NCI-H2196 treated with DMSO at 0.1 percent for 48 hours (cell line): ENCODE results near the gene CRAMP1.
"Not testable (repeated sequence)": the region's sequence is repeated elsewhere in the genome, so short reads cannot be mapped to it uniquely, and the experiment has no call there.

Source experiments
- DNase-seq: peaks from one replicate; lab custom pipeline; 2025; ENCODE audit not compliant: unreplicated experiment; lab: John Stamatoyannopoulos, UW

Gene CRAMP1

DNA sequence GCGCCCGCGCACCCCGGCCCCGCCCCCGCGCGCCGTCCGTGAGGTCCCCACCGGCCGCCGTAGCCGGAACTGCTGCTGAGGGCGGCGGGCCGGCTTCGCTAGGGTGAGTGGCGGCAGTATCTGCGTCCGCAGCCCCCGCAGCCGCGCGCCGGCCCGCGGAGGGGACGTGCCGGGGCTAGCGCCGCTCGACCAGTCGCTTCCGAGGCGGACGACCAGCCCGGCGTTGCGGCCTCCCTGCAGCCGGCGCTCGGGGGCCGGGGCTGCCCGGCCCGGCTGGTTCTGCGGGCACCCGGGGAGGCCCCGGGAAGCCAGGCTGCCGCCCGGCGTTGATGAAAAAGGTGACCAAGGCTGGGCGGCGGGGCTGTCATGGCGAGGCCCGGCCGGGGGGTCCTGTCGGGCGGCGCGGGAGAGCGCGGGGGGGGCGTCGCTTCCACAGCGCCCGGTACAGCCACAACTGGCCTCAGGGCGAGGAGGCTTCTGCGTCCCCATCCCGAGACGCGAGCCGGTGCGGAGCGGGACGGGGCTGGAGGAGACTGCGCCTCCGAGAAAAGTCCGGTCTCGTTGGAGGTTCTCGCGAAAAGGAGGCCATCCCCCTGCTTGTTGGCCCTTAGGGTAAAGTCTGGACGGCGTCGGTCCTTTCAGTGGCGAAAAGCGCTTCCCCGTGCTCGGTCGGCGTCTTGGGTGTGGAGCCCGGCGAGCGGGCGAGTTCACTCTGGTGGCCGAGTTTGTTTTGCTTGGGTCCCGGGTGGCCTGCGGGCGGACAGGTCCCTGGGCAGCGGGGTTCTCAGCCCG is at the start of gene CRAMP1:
Gene CRAMP1 (plus strand): TSS at position 41 of the 792 bp plus-strand sequence. CDS start 2,280 bp downstream, outside the sequence.
- no peak for DNase-seq

DNA sequence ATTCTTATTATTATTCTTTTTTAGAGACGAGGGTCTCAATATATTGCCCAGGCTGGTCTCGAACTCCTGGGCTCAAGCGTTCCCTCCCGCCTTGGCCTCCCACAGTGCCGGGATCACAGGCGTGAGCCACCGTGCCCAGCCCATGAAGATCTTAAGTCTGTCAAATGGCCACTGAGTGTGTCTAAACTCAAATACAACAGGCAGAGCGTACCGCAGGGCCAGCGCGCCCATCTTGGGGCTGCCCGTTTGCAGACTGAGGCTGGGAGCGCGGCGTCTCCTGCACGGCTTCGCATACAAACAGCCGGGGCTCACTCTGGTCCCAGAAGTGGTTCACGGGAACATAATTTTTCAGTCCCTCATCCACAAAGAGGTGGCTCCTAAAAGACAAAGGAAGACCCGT is 48.4 kb upstream of the CRAMP1 start:
- DNase-seq, result no peak

DNA sequence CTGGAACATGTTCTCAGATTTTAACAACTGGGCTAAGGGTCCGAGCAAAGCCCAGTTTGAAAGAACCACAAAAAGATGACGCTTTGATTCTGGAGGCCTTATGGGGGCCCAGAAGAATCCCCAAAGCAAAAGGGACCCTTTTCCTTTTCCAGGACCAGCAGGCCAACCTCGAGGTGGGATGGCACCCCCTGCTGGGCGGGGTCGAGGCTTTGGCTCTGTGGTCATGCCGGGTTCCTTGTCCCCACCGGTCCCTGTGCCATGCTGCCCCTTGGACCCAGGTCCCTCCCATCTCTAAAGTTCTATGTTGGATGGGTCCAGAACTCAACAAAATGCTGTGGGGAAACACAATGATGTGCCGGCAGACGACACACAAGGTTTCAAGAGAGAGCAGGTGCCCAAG is 47.8 kb upstream of the CRAMP1 start:
- DNase-seq, result no peak

DNA sequence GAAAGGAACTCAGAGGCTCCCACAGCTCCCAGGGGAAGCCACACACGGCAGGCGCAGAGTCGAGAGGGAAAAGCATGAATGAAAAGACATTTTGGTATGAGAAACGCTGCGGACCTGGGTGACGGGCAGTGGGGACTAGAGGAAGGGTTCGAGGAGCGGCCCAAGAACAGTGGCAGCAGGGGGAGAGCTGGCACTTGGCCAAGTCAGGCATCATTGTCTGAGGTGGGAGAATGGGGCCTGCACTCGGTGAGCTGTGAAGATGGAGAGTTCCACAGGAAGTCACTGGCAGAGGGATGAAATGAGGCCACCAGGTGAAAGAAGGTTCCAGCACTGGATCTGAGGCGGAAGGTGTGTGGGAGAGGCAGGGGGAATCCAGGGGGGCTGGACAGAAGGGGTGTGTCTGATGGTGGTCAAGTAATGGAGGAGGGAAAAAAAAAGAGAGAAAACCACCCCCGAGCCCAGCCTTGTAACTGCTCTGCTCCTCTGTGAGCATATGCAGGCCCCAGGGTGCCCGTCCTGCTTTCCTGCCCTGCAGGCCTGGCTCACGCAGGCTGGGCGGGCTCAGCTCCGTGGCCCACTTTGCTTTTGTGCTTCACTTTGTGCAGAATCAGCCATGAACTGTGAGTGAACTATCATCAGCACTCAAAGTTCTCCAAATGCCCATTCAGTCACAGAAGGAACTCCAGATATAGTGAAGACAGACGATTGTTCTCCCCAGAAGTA is 46.9 kb upstream of the CRAMP1 start:
- DNase-seq, result no peak

- DNase-seq, result no peak
Measured at GRCh38 chr16:1567988-1568387, 44.2 kb upstream of the CRAMP1 start.

DNA sequence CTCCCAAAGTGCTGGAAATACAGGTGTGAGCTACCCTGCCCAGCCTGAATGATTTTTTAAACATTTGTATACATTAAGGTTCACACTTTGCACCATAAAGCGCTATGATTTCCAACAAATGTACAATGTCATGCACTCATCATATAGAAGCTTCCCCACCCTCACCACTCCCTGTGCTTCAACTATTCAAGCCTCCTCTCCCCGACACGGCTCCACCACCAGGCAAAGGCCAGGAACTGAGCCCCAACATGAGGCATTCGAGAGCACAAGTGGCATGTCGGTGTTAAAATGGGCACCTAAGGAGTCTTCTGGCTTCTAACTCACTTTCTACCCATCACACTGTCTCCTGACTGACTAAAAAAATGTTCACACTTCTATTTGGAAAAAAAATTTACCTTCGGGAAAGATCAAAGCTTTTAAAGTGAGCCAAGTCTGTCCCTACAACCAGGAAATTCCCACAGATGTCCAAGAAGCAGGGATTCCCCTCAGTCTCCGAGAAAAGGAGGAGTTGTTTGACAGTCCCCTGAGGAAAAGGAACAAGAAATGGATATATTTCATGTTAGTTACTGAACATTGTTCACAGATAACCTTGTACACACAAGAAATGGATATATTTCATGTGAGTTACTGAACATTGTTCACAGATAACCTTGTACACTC is 41.0 kb upstream of the CRAMP1 start:
- DNase-seq, result no peak

DNA sequence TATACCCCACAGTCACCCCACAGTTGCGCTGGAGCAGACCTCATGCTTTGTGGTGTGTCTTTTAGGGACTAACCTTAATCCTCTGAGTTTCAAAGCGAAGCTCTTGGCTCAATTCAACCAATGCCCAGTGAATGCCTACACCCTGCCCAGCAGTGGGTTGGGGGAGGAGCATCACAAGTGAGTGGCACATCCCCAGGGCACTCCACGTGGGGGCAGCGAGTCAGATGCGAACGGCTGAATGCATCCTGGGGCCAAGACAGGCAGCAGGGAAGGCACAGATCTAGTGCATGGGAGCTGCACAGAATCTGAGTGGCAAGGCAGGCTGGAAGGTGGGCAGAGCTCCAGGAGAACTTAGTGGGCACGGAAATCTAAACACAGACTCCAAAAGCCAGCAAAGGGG is 39.5 kb upstream of the CRAMP1 start:
- DNase-seq, result no peak

DNA sequence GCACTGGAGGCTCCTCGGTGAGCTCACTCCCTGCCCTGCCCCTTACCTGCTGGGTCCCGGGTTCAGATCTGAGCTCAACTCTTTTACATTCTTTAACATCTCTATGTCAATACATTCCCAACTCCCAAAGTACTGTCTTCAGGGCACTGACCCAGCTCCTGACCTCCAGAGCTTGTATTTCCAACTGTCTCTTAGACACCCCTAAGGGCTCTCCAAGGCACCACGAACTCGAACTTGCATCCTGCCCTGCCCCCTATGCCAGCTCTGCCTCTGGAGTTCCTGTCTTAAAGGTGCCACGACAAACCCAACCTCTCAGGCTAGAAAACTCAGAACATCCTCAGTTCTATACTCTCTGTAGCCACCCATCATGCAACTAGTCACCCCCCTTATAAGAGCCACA is 38.9 kb upstream of the CRAMP1 start:
- DNase-seq, result no peak

GRCh38 chr16:1575578-1575977 is 36.6 kb upstream of the CRAMP1 start:
- DNase-seq, result no peak

DNA sequence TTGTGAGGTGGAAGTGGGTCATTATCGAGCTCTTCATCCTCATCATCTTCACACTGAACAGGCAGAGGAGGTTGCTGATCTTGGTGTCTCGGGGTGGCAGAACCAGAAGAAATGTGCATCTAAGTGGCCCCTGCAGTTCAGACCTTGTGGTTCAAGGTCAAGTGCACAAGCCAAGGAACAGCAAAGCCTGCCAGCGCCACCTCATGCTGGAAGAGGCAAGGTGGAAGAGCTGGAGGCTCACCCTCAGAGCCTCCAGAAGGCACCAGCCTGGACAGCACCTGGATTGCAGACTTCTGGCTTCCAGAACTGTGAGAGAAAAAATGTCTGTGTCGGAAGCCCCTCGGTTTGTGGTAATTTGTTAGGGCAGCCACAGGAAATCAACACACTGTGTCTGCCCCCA is 32.9 kb upstream of the CRAMP1 start:
- DNase-seq, result no peak

DNA sequence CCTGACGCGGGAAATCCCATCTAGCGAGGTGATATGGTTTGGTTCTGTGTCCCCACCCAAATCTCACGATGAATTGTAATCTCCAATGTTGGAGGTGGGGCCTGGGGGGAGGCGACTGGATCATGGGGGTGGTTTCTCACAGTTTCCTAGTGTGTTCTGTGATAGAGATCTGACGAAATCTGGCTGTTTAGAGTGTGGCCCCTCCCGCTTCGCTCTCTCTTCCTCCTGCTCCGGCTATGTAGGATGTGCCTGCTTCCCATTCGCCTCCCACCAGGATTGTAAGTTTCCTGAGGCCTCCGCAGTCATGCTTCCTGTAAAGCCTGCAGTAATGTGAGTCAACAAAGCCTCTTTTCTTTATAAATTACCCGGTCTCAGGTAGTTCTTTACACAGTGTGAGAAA is 31.9 kb upstream of the CRAMP1 start:
- DNase-seq, result no peak

GRCh38 chr16:1580956-1581355 is 31.2 kb upstream of the CRAMP1 start:
- DNase-seq, result peak; percentile 66

GRCh38 chr16:1581804-1582203 is 30.4 kb upstream of the CRAMP1 start:
- DNase-seq, result no peak

DNA sequence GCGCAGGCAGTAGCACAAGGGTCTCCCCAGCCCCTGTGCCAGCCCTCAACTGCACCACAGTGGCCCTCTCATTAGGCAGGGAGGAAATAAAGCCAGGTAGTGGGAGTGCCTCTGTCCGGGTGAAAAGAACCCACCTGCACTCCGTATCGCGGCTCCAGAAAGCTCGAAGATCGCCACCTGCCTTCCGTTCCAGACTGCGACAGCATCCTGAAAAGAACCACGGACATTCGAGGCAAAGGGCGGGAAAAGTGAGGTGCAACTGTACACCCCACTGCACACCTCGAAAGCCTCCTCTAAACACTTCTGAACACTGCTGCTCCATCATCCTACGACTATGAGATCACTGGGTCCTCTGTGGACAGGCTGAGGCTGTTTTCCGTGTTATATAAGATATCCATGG is 29.0 kb upstream of the CRAMP1 start:
- no peak for DNase-seq

DNA sequence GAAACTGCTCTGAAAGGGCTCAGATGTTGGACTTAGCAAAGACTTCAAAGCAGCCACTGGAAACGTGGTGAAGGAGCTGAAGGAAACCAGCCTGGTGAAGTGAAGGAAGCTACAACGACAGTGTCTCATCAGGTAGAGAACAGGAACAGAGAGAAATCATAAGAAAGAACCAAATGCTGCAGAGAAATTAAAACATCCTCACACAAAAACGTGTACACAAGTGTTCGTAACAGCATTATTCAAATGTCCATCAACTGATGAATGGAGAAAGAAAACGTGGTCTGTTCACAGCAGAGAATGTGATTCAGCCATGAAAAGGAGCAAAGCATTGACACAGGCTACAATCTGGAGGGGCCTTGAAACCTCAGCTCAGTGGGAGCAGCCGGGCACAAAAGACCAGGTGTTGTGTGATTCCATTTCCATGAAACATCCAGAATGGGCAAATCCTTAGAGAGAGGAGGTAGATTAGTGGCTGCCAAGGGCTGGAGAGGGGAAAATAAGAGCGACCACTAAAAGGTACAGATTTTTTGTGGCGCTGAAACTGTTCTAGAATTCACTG is 27.2 kb upstream of the CRAMP1 start:
- DNase-seq, result no peak

- DNase-seq, result no peak
Measured at GRCh38 chr16:1590366-1590765, 21.8 kb upstream of the CRAMP1 start.

DNA sequence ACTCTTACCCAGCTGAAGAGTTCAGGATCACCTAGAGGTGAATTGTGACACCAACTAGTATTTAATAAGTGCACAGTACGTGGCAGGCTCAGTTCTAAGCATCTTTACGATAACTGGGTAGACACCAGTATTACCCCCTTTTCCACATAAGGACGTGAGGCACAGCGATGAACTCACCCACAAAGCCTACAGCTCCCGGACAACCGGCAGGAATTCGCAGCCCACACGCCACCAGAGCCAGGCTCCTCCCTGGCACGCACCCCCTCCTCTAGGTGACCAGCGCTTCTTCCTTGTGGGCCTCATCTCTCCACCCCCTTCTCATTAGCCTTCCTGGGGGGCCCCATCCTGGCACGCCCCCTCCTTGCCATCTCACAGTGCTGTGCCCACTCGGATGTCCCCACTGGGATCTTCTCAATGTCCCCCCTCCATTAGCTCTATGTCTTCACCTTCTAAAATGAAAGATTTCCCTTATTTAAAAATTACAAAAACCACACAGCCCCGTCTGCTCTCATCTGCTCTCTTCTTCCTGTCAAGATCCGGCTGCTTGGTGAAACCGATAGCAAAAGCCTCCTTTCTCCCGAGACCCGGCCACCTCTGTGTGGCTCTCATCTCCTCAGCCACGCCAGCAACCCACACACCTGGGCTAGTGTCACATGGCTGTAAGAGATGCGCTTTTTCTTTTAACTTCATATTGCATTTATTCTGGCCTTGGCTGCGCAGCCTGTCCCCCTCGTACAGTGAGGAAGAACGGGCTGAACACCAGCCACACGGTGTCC is 21.0 kb upstream of the CRAMP1 start:
- DNase-seq, result no peak

DNA sequence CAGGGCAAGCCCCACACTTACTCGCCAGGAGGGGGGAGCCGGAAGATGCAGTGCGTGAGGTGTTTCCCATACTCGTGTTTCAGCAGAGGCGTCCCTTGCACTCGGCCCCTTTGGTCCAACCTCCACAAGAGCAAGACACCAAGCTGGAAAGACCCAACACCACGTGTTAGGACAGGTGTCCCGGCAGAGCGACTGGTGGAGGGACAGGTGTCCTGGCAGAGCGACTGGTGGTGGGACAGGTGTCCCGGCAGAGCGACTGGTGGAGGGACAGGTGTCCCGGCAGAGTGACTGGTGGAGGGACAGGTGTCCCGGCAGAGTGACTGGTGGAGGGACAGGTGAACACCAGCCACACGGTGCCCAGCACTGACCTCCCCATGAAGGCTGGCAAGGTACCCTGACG is 19.7 kb upstream of the CRAMP1 start:
- no peak for DNase-seq

DNA sequence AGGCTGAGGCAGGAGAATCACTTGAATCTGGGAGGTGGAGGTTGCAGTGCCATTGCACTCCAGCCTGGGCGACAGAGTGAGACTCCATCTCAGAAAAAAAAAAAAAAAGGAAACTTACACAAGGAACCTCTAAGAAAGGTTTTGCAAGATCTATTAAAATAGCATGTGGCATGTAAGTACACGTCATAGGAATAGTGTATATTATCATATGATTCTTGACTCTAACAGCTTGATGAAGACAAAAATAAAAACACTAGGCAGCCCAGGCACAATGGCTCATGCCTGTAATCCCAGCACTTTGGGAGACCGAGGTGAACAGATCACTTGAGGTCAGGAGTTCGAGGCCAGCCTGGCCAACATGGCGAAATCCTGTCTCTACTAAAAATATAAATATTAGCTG is 16.6 kb upstream of the CRAMP1 start:
- DNase-seq, result not testable (repeated sequence)

GRCh38 chr16:1596516-1596915 is 15.6 kb upstream of the CRAMP1 start:
- no peak for DNase-seq

DNA sequence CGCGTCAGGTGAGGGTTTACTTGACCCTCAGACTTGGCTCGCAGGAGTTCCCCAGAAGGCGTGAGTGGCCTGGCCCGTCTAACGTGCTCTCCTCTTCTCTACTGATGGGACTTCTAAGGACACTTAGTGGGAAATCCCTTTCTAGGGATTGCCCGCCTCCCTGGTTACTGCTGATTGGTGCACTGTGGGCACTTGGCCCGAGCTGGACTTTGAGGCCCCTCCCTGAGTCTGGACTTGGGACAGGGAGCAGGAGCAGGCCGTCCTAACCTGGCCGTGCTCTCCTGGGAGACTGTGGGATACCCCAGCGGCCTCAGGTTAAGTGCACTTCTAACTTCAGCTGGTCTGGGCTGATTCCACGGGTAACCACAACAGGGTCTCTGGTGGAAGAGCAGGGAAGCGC is 15.0 kb upstream of the CRAMP1 start:
- no peak for DNase-seq
